ENCODE results near the gene FLT3. TPM values are rescaled to one million over a fixed set of nuclear protein-coding genes. Genes with fewer than 3 reads are reported as not detected.
"Not testable (repeated sequence)": the region's sequence is repeated elsewhere in the genome, so short reads cannot be mapped to it uniquely, and the experiment has no call there.

The FLT3 gene
- total RNA-seq, 1 donor, result not detected

GRCh38 chr13:28026508-28026907 lies 73.9 kb downstream of the FLT3 start:
- TF ChIP-seq CTCF (IDR thresholded peaks at IDR 0.05; ENCODE audit: insufficient read depth, low read depth, low read length), result no peak
- H3K4me3 ChIP-seq (ENCODE audit: low read depth, low read length), result no peak overlapping the region
- no peak for DNase-seq (ENCODE audit: low read depth)

GRCh38 chr13:28022848-28023518 lies 77.4 kb downstream of the FLT3 start:
- no peak for TF ChIP-seq CTCF (IDR thresholded peaks at IDR 0.05; ENCODE audit: insufficient read depth, low read depth, low read length)
- no peak overlapping the region for H3K4me3 ChIP-seq (ENCODE audit: low read depth, low read length)
- DNase-seq (ENCODE audit: low read depth), result peak; percentile 3

- DNase-seq (ENCODE audit: low read depth), result no peak
- no peak overlapping the region for H3K4me3 ChIP-seq (ENCODE audit: low read depth, low read length)
- no peak for TF ChIP-seq CTCF (IDR thresholded peaks at IDR 0.05; ENCODE audit: insufficient read depth, low read depth, low read length)
Measured at GRCh38 chr13:28014301-28014700, 86.1 kb downstream of the FLT3 start.

GRCh38 chr13:28013482-28013881 lies 86.9 kb downstream of the FLT3 start:
- H3K4me3 ChIP-seq (ENCODE audit: low read depth, low read length), result no peak overlapping the region
- no peak for TF ChIP-seq CTCF (IDR thresholded peaks at IDR 0.05; ENCODE audit: insufficient read depth, low read depth, low read length)
- no peak for DNase-seq (ENCODE audit: low read depth)

GRCh38 chr13:28012896-28013295 lies 87.5 kb downstream of the FLT3 start:
- TF ChIP-seq CTCF (IDR thresholded peaks at IDR 0.05; ENCODE audit: insufficient read depth, low read depth, low read length), result no peak
- H3K4me3 ChIP-seq (ENCODE audit: low read depth, low read length), result no peak overlapping the region
- no peak for DNase-seq (ENCODE audit: low read depth)

- no peak overlapping the region for H3K4me3 ChIP-seq (ENCODE audit: low read depth, low read length)
- DNase-seq (ENCODE audit: low read depth), result no peak
- TF ChIP-seq CTCF (IDR thresholded peaks at IDR 0.05; ENCODE audit: insufficient read depth, low read depth, low read length), result no peak
Measured at GRCh38 chr13:28012383-28012782, 88.0 kb downstream of the FLT3 start.

GRCh38 chr13:28010046-28010445 lies 90.3 kb downstream of the FLT3 start:
- DNase-seq (ENCODE audit: low read depth), result no peak
- no peak for TF ChIP-seq CTCF (IDR thresholded peaks at IDR 0.05; ENCODE audit: insufficient read depth, low read depth, low read length)
- no peak overlapping the region for H3K4me3 ChIP-seq (ENCODE audit: low read depth, low read length)

- not testable (repeated sequence) for DNase-seq (ENCODE audit: low read depth); H3K4me3 ChIP-seq (ENCODE audit: low read depth, low read length)
Measured at GRCh38 chr13:28005016-28005415, 95.4 kb downstream of the FLT3 start.

All from fibroblast of villous mesenchyme (primary cell).